Ishikawa (cell line): ENCODE results near the gene HSPB8.

Experiments used
- CEBPB ChIP-seq: IDR thresholded peaks from 2 replicates; pipeline ENCODE4 v1.6.1; 2012
- CREB1 ChIP-seq: IDR thresholded peaks from 2 replicates; pipeline ENCODE4 v1.6.1; 2012; ENCODE audit warnings: low read depth
- EGR1 ChIP-seq: IDR thresholded peaks from 2 replicates; pipeline ENCODE4 v1.6.1; 2012
- EP300 ChIP-seq: IDR thresholded peaks from 2 replicates; pipeline ENCODE4 v1.6.1; 2012; ENCODE audit warnings: borderline replicate concordance
- FOXM1 ChIP-seq: IDR thresholded peaks from 2 replicates; pipeline ENCODE4 v1.6.1; 2012; ENCODE audit warnings: low read depth, borderline replicate concordance
- RAD21 ChIP-seq: IDR thresholded peaks from 2 replicates; pipeline ENCODE4 v1.6.1; 2012; ENCODE audit warnings: low read depth
- TAF1 ChIP-seq: IDR thresholded peaks from 2 replicates; pipeline ENCODE4 v1.6.1; 2012; ENCODE audit warnings: low read depth, mild to moderate bottlenecking
- TCF12 ChIP-seq: IDR thresholded peaks from 2 replicates; pipeline ENCODE4 v1.6.1; 2012; ENCODE audit warnings: low read depth
- TEAD4 ChIP-seq: IDR thresholded peaks from 2 replicates; pipeline ENCODE4 v1.6.1; 2012
- YY1 ChIP-seq: IDR thresholded peaks from 2 replicates; pipeline ENCODE4 v1.6.1; 2012; ENCODE audit warnings: low read depth
- ZBTB7A ChIP-seq: IDR thresholded peaks from 2 replicates; pipeline ENCODE4 v1.6.1; 2012; ENCODE audit warnings: low read depth
- TF ChIP-seq, protein P1 (sequence below): IDR thresholded peaks from 2 replicates; pipeline ENCODE4 v1.6.1; 2012; ENCODE audit warnings: low read depth, mild to moderate bottlenecking
- TF ChIP-seq, protein P2 (sequence below): IDR thresholded peaks from 2 replicates; pipeline ENCODE4 v1.6.1; 2012
- TF ChIP-seq, protein P3 (sequence below): IDR thresholded peaks from 2 replicates; pipeline ENCODE4 v1.6.1; 2012

DNA sequence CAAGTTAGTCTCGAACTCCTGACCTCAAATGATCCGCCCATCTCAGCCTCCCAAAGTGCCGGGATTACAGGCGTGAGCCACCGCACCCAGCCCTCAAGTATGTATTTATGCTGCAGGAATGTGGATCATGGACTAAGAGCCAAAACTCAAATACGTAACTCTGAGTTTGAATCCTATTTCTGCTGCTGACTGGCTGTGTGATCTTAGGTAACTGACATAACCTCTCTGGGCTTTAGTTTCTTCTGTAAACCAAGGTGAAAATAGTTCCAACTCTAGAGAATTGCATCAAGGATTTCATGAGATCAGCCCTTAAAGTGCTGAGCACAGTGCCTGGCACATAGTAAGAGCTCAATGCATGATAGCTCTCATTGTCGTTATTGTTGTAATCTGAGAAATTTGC is 37.4 kb downstream of the HSPB8 start:
- TF ChIP-seq, protein P1, sequence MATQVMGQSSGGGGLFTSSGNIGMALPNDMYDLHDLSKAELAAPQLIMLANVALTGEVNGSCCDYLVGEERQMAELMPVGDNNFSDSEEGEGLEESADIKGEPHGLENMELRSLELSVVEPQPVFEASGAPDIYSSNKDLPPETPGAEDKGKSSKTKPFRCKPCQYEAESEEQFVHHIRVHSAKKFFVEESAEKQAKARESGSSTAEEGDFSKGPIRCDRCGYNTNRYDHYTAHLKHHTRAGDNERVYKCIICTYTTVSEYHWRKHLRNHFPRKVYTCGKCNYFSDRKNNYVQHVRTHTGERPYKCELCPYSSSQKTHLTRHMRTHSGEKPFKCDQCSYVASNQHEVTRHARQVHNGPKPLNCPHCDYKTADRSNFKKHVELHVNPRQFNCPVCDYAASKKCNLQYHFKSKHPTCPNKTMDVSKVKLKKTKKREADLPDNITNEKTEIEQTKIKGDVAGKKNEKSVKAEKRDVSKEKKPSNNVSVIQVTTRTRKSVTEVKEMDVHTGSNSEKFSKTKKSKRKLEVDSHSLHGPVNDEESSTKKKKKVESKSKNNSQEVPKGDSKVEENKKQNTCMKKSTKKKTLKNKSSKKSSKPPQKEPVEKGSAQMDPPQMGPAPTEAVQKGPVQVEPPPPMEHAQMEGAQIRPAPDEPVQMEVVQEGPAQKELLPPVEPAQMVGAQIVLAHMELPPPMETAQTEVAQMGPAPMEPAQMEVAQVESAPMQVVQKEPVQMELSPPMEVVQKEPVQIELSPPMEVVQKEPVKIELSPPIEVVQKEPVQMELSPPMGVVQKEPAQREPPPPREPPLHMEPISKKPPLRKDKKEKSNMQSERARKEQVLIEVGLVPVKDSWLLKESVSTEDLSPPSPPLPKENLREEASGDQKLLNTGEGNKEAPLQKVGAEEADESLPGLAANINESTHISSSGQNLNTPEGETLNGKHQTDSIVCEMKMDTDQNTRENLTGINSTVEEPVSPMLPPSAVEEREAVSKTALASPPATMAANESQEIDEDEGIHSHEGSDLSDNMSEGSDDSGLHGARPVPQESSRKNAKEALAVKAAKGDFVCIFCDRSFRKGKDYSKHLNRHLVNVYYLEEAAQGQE, result no peak
- TF ChIP-seq, protein P2, sequence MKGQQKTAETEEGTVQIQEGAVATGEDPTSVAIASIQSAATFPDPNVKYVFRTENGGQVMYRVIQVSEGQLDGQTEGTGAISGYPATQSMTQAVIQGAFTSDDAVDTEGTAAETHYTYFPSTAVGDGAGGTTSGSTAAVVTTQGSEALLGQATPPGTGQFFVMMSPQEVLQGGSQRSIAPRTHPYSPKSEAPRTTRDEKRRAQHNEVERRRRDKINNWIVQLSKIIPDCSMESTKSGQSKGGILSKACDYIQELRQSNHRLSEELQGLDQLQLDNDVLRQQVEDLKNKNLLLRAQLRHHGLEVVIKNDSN, result no peak
- no peak for TF ChIP-seq CEBPB
- no peak for TF ChIP-seq RAD21
- TF ChIP-seq ZBTB7A, result no peak
- no peak for TF ChIP-seq EGR1
- TF ChIP-seq, protein P3, sequence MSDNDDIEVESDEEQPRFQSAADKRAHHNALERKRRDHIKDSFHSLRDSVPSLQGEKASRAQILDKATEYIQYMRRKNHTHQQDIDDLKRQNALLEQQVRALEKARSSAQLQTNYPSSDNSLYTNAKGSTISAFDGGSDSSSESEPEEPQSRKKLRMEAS, result no peak
- no peak for TF ChIP-seq EP300
- no peak for TF ChIP-seq YY1
- TF ChIP-seq TAF1, result no peak
- no peak for TF ChIP-seq CREB1
- no peak for TF ChIP-seq TEAD4
- TF ChIP-seq FOXM1, result no peak
- TF ChIP-seq TCF12, result no peak
